ENCODE results near the gene C17orf107.
A peak's percentile ranks its signal among the peaks of the same experiment; 100 is the strongest.

C17orf107 gene

DNA sequence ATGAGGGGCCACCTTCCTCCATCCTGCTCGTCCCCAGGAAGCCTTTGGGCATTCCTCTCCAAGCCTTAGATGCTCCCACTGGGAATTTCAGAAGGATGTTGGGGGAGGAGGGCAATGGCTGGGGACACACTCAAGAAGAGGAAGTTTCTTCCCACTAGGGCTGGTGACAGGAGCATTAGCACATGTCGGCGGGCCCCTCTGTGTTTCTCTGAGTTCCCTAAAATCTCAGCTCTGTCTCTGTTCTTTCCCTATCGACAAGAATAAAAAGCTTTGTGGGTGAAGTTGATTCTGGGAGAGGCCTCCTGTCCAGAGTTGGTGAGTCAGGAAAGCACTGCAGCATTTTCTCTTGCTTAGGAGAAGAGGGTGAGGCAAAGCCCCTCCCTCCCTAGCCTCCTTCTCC lies 19.7 kb upstream of the C17orf107 start:
- no peak overlapping the region for H3K9ac ChIP-seq (ENCODE audit: insufficient read length, low read depth)
- peaks cover 2% of the 10 kb centered on the region for H3K4me1 ChIP-seq (ENCODE audit: insufficient read depth, insufficient read length)

DNA sequence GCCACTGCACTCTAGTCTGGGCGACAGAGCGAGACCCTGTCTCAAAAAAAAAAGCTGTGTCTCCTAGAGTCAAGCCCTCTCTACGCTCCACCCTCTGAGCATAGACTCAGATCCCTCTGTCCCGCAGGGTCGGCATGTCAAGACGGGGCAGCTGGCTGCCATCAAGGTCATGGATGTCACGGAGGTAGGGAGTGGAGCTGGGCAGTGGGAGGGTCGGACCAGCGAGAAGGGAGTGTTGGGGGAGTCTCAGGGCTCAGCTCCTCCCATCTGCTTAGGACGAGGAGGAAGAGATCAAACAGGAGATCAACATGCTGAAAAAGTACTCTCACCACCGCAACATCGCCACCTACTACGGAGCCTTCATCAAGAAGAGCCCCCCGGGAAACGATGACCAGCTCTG lies 18.5 kb upstream of the C17orf107 start:
- Histone ChIP-seq H3K9me3 (ENCODE audit: insufficient read depth, low read length) (no peaks in the 10 kb centered on the region), H3K9ac (ENCODE audit: insufficient read length, low read depth) (no peak overlapping the region), H3K27me3 (ENCODE audit: insufficient read depth, insufficient read length) (no peaks in the 10 kb centered on the region), H3K4me1 (ENCODE audit: insufficient read depth, insufficient read length) (peaks cover 2% of the 10 kb centered on the region), H3K4me3 (ENCODE audit: insufficient read length, low read depth) (no peak overlapping the region), H3K36me3 (ENCODE audit: insufficient read depth, insufficient read length, low read length) (peaks cover 27% of the 10 kb centered on the region)
- TF ChIP-seq YY1 (IDR thresholded peaks at IDR 0.05; ENCODE audit: insufficient read depth, insufficient read length) = no peak
- no peak for TF ChIP-seq SUZ12 (IDR thresholded peaks at IDR 0.05; ENCODE audit: extremely low read depth, insufficient read depth, insufficient read length)
- TF ChIP-seq ZNF274 (IDR thresholded peaks at IDR 0.05; ENCODE audit: low read depth, low read length) = no peak
- no peak for DNase-seq (ENCODE audit: low read depth, low spot score)

More for the DNA sequence above, 19.7 kb upstream of the C17orf107 start:
- Histone ChIP-seq H3K27me3 (ENCODE audit: insufficient read depth, insufficient read length) (no peaks in the 10 kb centered on the region), H3K9me3 (ENCODE audit: insufficient read depth, low read length) (no peaks in the 10 kb centered on the region), H3K4me3 (ENCODE audit: insufficient read length, low read depth) (no peak overlapping the region), H3K36me3 (ENCODE audit: insufficient read depth, insufficient read length, low read length) (peaks cover 14% of the 10 kb centered on the region)
- TF ChIP-seq ZNF274 (IDR thresholded peaks at IDR 0.05; ENCODE audit: low read depth, low read length) = no peak
- TF ChIP-seq SUZ12 (IDR thresholded peaks at IDR 0.05; ENCODE audit: extremely low read depth, insufficient read depth, insufficient read length) = no peak
- no peak for TF ChIP-seq YY1 (IDR thresholded peaks at IDR 0.05; ENCODE audit: insufficient read depth, insufficient read length)
- DNase-seq (ENCODE audit: low read depth, low spot score) = no peak

DNA sequence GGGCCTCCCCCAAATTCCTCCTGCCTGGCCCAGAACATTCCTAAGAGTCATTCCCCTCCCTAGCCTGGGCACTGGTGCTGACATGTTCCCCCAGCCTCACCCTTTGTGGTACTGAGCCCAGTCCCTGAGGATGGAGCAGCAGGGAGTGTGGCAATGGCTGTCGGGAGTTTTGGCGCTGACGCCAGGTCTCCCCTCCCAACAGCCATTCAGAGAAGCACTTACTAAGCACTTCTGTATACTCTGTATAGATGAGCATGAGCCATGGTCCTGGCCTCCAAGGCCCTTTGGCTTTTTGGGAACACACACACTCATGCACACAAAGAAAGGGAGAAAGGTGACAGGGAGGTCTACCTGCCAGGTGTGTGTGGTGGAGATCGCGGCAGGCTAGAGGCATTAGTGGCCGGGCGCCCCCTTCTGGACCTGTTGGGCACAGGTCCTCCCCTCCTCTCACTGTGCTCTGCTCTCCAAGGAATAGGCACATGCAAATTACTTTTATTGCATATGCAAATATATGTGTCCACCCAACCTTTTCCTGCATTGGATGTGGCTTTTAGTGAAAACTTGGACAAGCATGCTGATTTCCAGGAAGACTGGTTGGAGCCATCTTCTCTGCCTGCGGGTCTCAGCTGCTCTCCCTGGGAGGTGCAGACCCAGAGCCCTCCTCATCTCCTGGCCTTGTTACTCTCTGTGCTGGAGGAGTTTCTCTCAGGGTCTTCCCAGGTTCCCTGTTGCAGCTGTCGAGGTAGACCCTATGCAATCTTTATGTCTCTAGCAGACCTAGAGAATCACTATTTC lies 17.4 kb upstream of the C17orf107 start:
- Histone ChIP-seq H3K27me3 (ENCODE audit: insufficient read depth, insufficient read length) (no peaks in the 10 kb centered on the region), H3K9ac (ENCODE audit: insufficient read length, low read depth) (no peak overlapping the region), H3K4me3 (ENCODE audit: insufficient read length, low read depth) (no peak overlapping the region), H3K36me3 (ENCODE audit: insufficient read depth, insufficient read length, low read length) (peaks cover 38% of the 10 kb centered on the region), H3K4me1 (ENCODE audit: insufficient read depth, insufficient read length) (no peaks in the 10 kb centered on the region), H3K9me3 (ENCODE audit: insufficient read depth, low read length) (no peaks in the 10 kb centered on the region)
- DNase-seq (ENCODE audit: low read depth, low spot score) = peak; percentile 25
- TF ChIP-seq SUZ12 (IDR thresholded peaks at IDR 0.05; ENCODE audit: extremely low read depth, insufficient read depth, insufficient read length) (no peak), ZNF274 (IDR thresholded peaks at IDR 0.05; ENCODE audit: low read depth, low read length) (no peak), YY1 (IDR thresholded peaks at IDR 0.05; ENCODE audit: insufficient read depth, insufficient read length) (no peak)

DNA sequence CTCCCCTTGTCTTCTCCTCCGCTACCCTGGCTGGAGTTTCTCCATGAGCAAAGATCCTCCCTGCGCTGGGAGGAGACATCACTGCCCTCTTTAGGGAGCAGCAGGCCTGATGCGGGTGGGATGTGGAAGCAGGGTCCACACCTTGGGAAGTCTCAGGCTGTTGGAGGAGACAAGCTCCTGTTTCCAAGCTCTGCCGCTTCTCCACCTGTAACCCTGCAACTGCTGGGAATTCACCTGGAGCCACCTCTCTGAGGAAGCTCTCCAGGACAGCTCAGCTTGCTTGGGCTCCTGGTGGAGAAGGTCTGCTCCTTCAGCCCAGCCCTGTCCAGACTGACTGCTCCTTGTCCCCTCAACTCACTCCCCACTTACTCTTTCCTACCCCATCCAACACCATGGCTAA lies 14.8 kb upstream of the C17orf107 start:
- TF ChIP-seq ZNF274 (IDR thresholded peaks at IDR 0.05; ENCODE audit: low read depth, low read length) = no peak
- TF ChIP-seq YY1 (IDR thresholded peaks at IDR 0.05; ENCODE audit: insufficient read depth, insufficient read length) = no peak
- H3K27me3 ChIP-seq (ENCODE audit: insufficient read depth, insufficient read length) = no peaks in the 10 kb centered on the region
- H3K36me3 ChIP-seq (ENCODE audit: insufficient read depth, insufficient read length, low read length) = peaks cover 45% of the 10 kb centered on the region
- no peaks in the 10 kb centered on the region for H3K4me1 ChIP-seq (ENCODE audit: insufficient read depth, insufficient read length)
- no peaks in the 10 kb centered on the region for H3K9me3 ChIP-seq (ENCODE audit: insufficient read depth, low read length)
- DNase-seq (ENCODE audit: low read depth, low spot score) = no peak
- H3K9ac ChIP-seq (ENCODE audit: insufficient read length, low read depth) = no peak overlapping the region
- no peak overlapping the region for H3K4me3 ChIP-seq (ENCODE audit: insufficient read length, low read depth)

DNA sequence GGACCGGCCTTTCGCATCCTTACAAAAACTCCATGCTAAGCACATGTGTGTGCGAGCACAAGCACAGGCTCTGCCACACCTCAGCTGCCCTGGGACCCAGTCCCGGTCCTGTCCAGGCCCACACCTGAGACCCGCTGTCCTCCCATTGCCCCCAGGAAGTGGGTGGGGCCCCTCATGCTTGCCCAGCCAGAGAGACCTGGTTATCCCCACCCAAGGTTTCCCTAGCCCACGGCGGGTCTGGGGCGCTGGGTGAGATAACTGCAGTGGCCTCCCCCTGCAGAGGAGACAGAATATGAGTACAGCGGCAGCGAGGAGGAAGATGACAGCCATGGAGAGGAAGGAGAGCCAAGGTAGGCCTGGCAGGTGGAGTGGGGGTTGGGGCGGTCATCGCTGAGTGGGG lies 12.5 kb upstream of the C17orf107 start:
- no peaks in the 10 kb centered on the region for H3K9me3 ChIP-seq (ENCODE audit: insufficient read depth, low read length)
- H3K9ac ChIP-seq (ENCODE audit: insufficient read length, low read depth) = no peak overlapping the region
- peaks cover 52% of the 10 kb centered on the region for H3K36me3 ChIP-seq (ENCODE audit: insufficient read depth, insufficient read length, low read length)
- DNase-seq (ENCODE audit: low read depth, low spot score) = no peak
- TF ChIP-seq SUZ12 (IDR thresholded peaks at IDR 0.05; ENCODE audit: extremely low read depth, insufficient read depth, insufficient read length) (no peak), ZNF274 (IDR thresholded peaks at IDR 0.05; ENCODE audit: low read depth, low read length) (no peak), YY1 (IDR thresholded peaks at IDR 0.05; ENCODE audit: insufficient read depth, insufficient read length) (no peak)
- H3K27me3 ChIP-seq (ENCODE audit: insufficient read depth, insufficient read length) = no peaks in the 10 kb centered on the region
- no peaks in the 10 kb centered on the region for H3K4me1 ChIP-seq (ENCODE audit: insufficient read depth, insufficient read length)
- H3K4me3 ChIP-seq (ENCODE audit: insufficient read length, low read depth) = no peak overlapping the region

DNA sequence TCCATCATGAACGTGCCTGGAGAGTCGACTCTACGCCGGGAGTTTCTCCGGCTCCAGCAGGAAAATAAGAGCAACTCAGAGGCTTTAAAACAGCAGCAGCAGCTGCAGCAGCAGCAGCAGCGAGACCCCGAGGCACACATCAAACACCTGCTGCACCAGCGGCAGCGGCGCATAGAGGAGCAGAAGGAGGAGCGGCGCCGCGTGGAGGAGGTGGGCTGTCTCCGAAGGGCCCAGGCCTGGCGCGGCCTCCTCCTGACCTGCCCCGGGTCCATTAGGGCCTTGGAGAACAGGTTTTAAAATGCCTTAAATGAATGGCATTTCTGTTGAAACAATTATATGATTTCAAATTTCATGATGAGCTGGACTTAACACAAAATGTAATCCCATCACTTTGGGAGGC lies 11.8 kb upstream of the C17orf107 start:
- Histone ChIP-seq H3K9me3 (ENCODE audit: insufficient read depth, low read length) (no peaks in the 10 kb centered on the region), H3K9ac (ENCODE audit: insufficient read length, low read depth) (no peak overlapping the region), H3K4me3 (ENCODE audit: insufficient read length, low read depth) (no peak overlapping the region), H3K36me3 (ENCODE audit: insufficient read depth, insufficient read length, low read length) (peaks cover 56% of the 10 kb centered on the region), H3K4me1 (ENCODE audit: insufficient read depth, insufficient read length) (no peaks in the 10 kb centered on the region), H3K27me3 (ENCODE audit: insufficient read depth, insufficient read length) (no peaks in the 10 kb centered on the region)
- no peak for DNase-seq (ENCODE audit: low read depth, low spot score)
- TF ChIP-seq YY1 (IDR thresholded peaks at IDR 0.05; ENCODE audit: insufficient read depth, insufficient read length) (no peak), SUZ12 (IDR thresholded peaks at IDR 0.05; ENCODE audit: extremely low read depth, insufficient read depth, insufficient read length) (no peak), ZNF274 (IDR thresholded peaks at IDR 0.05; ENCODE audit: low read depth, low read length) (no peak)

DNA sequence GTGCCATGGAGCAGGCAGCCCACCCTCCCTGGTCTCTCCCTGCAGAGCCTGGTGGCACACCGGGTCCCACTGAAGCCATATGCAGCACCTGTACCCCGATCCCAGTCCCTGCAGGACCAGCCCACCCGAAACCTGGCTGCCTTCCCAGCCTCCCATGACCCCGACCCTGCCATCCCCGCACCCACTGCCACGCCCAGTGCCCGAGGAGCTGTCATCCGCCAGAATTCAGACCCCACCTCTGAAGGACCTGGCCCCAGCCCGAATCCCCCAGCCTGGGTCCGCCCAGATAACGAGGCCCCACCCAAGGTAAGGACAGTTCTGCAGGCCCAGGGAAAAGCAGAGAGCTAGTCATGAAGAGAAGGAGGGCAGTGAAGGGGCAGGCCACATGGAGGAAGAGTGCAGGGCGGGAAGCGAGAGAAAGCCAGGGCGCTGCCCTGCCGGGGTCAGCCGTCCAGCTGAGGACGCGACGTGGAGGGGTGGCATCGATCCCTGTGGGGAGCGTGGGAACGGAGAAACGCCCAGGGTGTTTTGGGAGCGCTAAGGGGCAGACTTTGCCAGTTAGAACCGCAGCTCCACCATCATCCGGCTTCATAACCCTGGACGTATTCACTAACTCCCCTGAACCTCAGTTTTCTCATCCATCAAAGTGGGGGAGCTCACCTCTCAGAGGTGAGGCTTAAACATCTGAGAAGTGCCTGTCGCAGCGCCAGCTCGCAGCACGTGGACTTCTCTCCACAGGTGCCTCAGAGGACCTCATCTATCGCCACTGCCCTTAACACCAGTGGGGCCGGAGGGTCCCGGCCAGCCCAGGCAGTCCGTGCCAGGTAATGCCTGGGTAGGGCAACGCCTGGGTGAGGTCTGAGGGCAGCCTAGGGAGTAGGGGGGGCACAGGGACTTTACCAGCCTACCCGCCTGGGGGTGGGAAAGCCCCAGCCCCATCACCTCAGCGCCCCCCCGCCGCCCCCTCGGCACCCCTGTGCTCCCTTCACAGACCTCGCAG lies 7.6 kb upstream of the C17orf107 start:
- no peak overlapping the region for H3K4me3 ChIP-seq (ENCODE audit: insufficient read length, low read depth)
- H3K9ac ChIP-seq (ENCODE audit: insufficient read length, low read depth) = no peak overlapping the region
- peaks cover 4% of the 10 kb centered on the region for H3K4me1 ChIP-seq (ENCODE audit: insufficient read depth, insufficient read length)
- no peaks in the 10 kb centered on the region for H3K27me3 ChIP-seq (ENCODE audit: insufficient read depth, insufficient read length)
- H3K9me3 ChIP-seq (ENCODE audit: insufficient read depth, low read length) = no peaks in the 10 kb centered on the region
- H3K36me3 ChIP-seq (ENCODE audit: insufficient read depth, insufficient read length, low read length) = peaks cover 70% of the 10 kb centered on the region
- no peak for DNase-seq (ENCODE audit: low read depth, low spot score)
- TF ChIP-seq SUZ12 (IDR thresholded peaks at IDR 0.05; ENCODE audit: extremely low read depth, insufficient read depth, insufficient read length) (no peak), YY1 (IDR thresholded peaks at IDR 0.05; ENCODE audit: insufficient read depth, insufficient read length) (no peak), ZNF274 (IDR thresholded peaks at IDR 0.05; ENCODE audit: low read depth, low read length) (no peak)
